Measurements from ENCODE around the gene ARHGAP9.

Gene ARHGAP9

DNA sequence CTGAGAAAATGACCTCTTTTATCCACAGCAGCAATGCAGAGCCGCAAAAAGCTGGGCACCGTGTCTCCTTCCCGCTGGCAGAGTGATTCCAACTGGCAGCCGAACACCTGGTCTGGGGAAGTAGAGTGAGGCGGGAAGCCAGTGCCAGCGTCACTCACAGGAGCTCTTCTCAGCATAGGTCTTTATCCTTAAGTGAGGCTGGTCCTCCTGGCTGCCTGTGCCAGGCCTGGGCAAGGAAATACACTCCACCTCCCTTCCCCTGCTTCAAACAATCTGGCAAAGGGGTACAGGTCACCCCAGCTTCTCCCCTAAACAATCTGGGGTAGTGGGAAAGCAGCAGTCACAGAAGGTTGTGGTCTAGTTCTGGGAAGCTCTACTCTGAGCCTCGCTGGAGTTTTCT lies 4.8 kb downstream of the ARHGAP9 start (continued):
- TF ChIP-seq, protein P1, sequence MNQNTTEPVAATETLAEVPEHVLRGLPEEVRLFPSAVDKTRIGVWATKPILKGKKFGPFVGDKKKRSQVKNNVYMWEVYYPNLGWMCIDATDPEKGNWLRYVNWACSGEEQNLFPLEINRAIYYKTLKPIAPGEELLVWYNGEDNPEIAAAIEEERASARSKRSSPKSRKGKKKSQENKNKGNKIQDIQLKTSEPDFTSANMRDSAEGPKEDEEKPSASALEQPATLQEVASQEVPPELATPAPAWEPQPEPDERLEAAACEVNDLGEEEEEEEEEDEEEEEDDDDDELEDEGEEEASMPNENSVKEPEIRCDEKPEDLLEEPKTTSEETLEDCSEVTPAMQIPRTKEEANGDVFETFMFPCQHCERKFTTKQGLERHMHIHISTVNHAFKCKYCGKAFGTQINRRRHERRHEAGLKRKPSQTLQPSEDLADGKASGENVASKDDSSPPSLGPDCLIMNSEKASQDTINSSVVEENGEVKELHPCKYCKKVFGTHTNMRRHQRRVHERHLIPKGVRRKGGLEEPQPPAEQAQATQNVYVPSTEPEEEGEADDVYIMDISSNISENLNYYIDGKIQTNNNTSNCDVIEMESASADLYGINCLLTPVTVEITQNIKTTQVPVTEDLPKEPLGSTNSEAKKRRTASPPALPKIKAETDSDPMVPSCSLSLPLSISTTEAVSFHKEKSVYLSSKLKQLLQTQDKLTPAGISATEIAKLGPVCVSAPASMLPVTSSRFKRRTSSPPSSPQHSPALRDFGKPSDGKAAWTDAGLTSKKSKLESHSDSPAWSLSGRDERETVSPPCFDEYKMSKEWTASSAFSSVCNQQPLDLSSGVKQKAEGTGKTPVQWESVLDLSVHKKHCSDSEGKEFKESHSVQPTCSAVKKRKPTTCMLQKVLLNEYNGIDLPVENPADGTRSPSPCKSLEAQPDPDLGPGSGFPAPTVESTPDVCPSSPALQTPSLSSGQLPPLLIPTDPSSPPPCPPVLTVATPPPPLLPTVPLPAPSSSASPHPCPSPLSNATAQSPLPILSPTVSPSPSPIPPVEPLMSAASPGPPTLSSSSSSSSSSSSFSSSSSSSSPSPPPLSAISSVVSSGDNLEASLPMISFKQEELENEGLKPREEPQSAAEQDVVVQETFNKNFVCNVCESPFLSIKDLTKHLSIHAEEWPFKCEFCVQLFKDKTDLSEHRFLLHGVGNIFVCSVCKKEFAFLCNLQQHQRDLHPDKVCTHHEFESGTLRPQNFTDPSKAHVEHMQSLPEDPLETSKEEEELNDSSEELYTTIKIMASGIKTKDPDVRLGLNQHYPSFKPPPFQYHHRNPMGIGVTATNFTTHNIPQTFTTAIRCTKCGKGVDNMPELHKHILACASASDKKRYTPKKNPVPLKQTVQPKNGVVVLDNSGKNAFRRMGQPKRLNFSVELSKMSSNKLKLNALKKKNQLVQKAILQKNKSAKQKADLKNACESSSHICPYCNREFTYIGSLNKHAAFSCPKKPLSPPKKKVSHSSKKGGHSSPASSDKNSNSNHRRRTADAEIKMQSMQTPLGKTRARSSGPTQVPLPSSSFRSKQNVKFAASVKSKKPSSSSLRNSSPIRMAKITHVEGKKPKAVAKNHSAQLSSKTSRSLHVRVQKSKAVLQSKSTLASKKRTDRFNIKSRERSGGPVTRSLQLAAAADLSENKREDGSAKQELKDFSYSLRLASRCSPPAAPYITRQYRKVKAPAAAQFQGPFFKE (tag by site-specific recombination; IDR thresholded peaks at IDR 0.05; ENCODE audit: borderline replicate concordance): no peak
- no peak for TF ChIP-seq ZNF555 (tag by site-specific recombination; conservative IDR thresholded peaks at IDR 0.05)

- POLR2A ChIA-PET: no interaction called here
- Histone ChIP-seq H3K36me3 (ENCODE audit: control insufficient read depth in 2 of 2, insufficient read depth in 1 of 2, low read length in 2 of 2) (no peaks in the 10 kb centered on the region), H3K9me3 (ENCODE audit: control insufficient read depth, insufficient read depth, low read depth, low read length) (no peaks in the 10 kb centered on the region), H3K4me1 (ENCODE audit: control insufficient read depth, insufficient read depth, low read length) (no peaks in the 10 kb centered on the region), H3K4me3 (ENCODE audit: low read depth, low read length) (no peak overlapping the region), H3K27ac (ENCODE audit: extremely low read depth, low read depth, low read length) (no peak overlapping the region)
- TF ChIP-seq ZNF155 (tag by site-specific recombination; IDR thresholded peaks at IDR 0.05): no peak
- no peak for TF ChIP-seq GFI1B (tag by site-specific recombination; IDR thresholded peaks at IDR 0.05)
- no peak for TF ChIP-seq ZNF514 (tag by site-specific recombination; IDR thresholded peaks at IDR 0.05)
- TF ChIP-seq, protein P2, sequence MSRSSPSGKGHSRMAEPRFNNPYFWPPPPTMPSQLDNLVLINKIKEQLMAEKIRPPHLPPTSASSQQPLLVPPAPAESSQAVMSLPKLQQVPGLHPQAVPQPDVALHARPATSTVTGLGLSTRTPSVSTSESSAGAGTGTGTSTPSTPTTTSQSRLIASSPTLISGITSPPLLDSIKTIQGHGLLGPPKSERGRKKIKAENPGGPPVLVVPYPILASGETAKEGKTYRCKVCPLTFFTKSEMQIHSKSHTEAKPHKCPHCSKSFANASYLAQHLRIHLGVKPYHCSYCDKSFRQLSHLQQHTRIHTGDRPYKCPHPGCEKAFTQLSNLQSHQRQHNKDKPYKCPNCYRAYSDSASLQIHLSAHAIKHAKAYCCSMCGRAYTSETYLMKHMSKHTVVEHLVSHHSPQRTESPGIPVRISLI (tag by site-specific recombination; IDR thresholded peaks at IDR 0.05): no peak
- TF ChIP-seq, protein P3, sequence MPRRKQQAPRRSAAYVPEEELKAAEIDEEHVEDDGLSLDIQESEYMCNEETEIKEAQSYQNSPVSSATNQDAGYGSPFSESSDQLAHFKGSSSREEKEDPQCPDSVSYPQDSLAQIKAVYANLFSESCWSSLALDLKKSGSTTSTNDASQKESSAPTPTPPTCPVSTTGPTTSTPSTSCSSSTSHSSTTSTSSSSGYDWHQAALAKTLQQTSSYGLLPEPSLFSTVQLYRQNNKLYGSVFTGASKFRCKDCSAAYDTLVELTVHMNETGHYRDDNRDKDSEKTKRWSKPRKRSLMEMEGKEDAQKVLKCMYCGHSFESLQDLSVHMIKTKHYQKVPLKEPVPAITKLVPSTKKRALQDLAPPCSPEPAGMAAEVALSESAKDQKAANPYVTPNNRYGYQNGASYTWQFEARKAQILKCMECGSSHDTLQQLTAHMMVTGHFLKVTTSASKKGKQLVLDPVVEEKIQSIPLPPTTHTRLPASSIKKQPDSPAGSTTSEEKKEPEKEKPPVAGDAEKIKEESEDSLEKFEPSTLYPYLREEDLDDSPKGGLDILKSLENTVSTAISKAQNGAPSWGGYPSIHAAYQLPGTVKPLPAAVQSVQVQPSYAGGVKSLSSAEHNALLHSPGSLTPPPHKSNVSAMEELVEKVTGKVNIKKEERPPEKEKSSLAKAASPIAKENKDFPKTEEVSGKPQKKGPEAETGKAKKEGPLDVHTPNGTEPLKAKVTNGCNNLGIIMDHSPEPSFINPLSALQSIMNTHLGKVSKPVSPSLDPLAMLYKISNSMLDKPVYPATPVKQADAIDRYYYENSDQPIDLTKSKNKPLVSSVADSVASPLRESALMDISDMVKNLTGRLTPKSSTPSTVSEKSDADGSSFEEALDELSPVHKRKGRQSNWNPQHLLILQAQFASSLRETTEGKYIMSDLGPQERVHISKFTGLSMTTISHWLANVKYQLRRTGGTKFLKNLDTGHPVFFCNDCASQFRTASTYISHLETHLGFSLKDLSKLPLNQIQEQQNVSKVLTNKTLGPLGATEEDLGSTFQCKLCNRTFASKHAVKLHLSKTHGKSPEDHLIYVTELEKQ (tag by site-specific recombination; IDR thresholded peaks at IDR 0.05; ENCODE audit: borderline replicate concordance): no peak
- no peak for TF ChIP-seq ZNF223 (tag by site-specific recombination; IDR thresholded peaks at IDR 0.05)
- CTCF ChIA-PET: interaction anchor here (0.9 to 2.4 kb wide), 5 partner anchors 9 to 21 kb away, joined by 5 to 19 read pairs (median 5); partner anchors contain the start of genes GLI1 and INHBE
These were observed 5.2 kb downstream of the ARHGAP9 start for GRCh38 chr12:57474430-57474829.

DNA sequence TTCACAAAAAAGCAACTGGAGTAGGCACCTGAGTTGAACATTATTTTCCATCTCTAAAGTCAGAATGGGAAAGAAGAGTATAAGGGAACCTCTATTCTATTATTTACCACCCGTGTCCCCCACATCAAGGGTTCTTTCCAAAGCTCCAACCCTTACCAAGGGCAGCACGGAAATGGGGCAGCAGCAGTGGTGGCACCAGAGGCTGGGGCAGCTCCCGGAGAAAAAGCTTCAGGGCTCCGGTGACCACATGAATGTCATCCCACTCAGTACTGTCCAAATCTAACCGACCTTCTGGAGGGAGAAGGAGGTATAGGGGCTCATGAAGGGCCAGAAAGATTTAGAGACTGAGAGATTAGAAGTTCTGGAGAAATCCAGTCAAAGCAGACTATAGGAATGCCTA lies 5.8 kb downstream of the ARHGAP9 start:
- Histone ChIP-seq H3K36me3 (ENCODE audit: control insufficient read depth in 2 of 2, insufficient read depth in 1 of 2, low read length in 2 of 2) (no peaks in the 10 kb centered on the region), H3K27ac (ENCODE audit: extremely low read depth, low read depth, low read length) (no peak overlapping the region), H3K9me3 (ENCODE audit: control insufficient read depth, insufficient read depth, low read depth, low read length) (no peaks in the 10 kb centered on the region), H3K4me3 (ENCODE audit: low read depth, low read length) (no peak overlapping the region), H3K4me1 (ENCODE audit: control insufficient read depth, insufficient read depth, low read length) (no peaks in the 10 kb centered on the region)
- ChIA-PET CTCF (interaction anchor here (0.6 to 2.4 kb wide), 5 partner anchors 12 to 261 kb away, joined by 3 to 19 read pairs (median 5); partner anchors contain the start of gene GLI1), POLR2A (no interaction called here)
- TF ChIP-seq, protein P4, sequence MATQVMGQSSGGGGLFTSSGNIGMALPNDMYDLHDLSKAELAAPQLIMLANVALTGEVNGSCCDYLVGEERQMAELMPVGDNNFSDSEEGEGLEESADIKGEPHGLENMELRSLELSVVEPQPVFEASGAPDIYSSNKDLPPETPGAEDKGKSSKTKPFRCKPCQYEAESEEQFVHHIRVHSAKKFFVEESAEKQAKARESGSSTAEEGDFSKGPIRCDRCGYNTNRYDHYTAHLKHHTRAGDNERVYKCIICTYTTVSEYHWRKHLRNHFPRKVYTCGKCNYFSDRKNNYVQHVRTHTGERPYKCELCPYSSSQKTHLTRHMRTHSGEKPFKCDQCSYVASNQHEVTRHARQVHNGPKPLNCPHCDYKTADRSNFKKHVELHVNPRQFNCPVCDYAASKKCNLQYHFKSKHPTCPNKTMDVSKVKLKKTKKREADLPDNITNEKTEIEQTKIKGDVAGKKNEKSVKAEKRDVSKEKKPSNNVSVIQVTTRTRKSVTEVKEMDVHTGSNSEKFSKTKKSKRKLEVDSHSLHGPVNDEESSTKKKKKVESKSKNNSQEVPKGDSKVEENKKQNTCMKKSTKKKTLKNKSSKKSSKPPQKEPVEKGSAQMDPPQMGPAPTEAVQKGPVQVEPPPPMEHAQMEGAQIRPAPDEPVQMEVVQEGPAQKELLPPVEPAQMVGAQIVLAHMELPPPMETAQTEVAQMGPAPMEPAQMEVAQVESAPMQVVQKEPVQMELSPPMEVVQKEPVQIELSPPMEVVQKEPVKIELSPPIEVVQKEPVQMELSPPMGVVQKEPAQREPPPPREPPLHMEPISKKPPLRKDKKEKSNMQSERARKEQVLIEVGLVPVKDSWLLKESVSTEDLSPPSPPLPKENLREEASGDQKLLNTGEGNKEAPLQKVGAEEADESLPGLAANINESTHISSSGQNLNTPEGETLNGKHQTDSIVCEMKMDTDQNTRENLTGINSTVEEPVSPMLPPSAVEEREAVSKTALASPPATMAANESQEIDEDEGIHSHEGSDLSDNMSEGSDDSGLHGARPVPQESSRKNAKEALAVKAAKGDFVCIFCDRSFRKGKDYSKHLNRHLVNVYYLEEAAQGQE (tag by site-specific recombination; IDR thresholded peaks at IDR 0.05): no peak
- TF ChIP-seq ZNF747 (tag by site-specific recombination; IDR thresholded peaks at IDR 0.05) (no peak), ZNF423 (tag by site-specific recombination; IDR thresholded peaks at IDR 0.05) (no peak), ZFP69B (tag by site-specific recombination; IDR thresholded peaks at IDR 0.05) (no peak), ZNF785 (tag by site-specific recombination; IDR thresholded peaks at IDR 0.05) (no peak), ATF2 (tag by site-specific recombination; IDR thresholded peaks at IDR 0.05; ENCODE audit: low read depth) (no peak), ZNF664 (tag by site-specific recombination; IDR thresholded peaks at IDR 0.05) (no peak), ZNF169 (tag by site-specific recombination; IDR thresholded peaks at IDR 0.05) (no peak), ZBTB7A (tag by site-specific recombination; IDR thresholded peaks at IDR 0.05; ENCODE audit: low read depth) (no peak)

Data from HEK293 (cell line).